ENCODE measurements around the gene HLA-DPB1.

DNA sequence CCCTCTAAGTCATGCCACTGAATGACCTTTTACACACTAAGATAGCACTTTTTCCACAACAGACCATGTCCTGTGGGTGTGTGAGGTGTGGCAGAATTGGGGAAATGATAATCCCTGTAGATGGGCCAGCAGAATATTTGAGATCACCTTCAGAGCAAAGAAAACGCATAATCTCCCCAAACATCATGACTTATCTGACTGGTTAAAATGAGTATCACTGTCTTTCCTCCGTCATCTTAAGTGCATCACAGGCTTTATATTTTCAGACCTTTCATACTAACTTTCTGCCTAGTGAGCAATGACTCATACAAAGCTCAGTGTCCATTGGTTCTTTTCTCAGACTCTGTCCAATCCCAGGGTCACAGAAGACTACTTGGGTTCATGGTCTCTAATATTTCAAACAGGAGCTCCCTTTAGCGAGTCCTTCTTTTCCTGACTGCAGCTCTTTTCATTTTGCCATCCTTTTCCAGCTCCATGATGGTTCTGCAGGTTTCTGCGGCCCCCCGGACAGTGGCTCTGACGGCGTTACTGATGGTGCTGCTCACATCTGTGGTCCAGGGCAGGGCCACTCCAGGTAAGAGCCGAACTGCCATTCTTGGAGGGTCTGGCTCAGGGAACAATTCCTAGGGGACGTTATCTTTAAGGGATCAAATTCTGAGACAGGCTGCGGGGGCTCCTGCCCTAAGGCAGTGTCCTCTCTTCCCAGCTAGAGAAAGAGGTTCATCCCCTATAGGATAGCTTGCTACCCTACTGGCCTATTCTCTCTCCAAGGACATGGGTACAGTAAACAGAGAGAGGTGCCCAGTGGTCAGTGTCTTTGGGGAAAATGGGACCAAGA, at the start of gene HLA-DPB1:
- TF ChIP-seq ZFX (IDR thresholded peaks at IDR 0.05; ENCODE audit: borderline replicate concordance), result no peak
- no peak for TF ChIP-seq CTCF (IDR thresholded peaks at IDR 0.05)
